Measurements from ENCODE around the gene CMTR1. TPM values are rescaled to one million over a fixed set of nuclear protein-coding genes. Genes with fewer than 3 reads are reported as not detected.

The CMTR1 gene
- total RNA-seq, 1 experiment from 2014 or later, result 32.3 TPM

GRCh38 chr6:37406726-37407341 lies 26.2 kb upstream of the CMTR1 start:
- intact Hi-C loops (cut with micrococcal nuclease; ENCODE audit: unreplicated experiment), result no loop called here

DNA sequence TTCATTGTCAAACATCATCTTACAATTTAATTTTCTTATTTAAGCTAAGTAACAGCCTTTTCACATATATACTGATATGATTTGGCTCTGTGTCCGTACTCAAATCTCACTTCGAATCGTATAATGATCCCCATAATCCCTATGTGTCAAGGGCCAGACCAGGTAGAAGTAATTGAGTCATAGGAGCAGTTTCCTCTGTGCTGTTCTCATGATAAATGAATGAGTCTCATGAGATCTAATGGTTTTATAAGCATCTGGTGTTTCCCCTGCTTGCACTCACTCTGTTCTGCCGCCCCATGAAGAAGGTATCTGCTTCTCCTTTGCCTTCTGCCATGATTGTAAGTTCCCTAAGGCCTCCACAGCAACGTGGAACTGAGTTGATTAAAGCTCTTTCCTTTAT lies 25.1 kb upstream of the CMTR1 start:
- no peak for TF ChIP-seq EZH2 (IDR thresholded peaks at IDR 0.05; ENCODE audit: borderline replicate concordance, low read depth, low read length, poor library complexity, severe bottlenecking)
- TF ChIP-seq, protein P1, sequence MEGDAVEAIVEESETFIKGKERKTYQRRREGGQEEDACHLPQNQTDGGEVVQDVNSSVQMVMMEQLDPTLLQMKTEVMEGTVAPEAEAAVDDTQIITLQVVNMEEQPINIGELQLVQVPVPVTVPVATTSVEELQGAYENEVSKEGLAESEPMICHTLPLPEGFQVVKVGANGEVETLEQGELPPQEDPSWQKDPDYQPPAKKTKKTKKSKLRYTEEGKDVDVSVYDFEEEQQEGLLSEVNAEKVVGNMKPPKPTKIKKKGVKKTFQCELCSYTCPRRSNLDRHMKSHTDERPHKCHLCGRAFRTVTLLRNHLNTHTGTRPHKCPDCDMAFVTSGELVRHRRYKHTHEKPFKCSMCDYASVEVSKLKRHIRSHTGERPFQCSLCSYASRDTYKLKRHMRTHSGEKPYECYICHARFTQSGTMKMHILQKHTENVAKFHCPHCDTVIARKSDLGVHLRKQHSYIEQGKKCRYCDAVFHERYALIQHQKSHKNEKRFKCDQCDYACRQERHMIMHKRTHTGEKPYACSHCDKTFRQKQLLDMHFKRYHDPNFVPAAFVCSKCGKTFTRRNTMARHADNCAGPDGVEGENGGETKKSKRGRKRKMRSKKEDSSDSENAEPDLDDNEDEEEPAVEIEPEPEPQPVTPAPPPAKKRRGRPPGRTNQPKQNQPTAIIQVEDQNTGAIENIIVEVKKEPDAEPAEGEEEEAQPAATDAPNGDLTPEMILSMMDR (conservative IDR thresholded peaks at IDR 0.05; ENCODE audit: low read depth, low read length), result no peak
- CTCF ChIA-PET, result no interaction called here
- no peak for DNase-seq (ENCODE audit: low spot score)
- H3K36me3 ChIP-seq (ENCODE audit: insufficient read depth, low read length, poor library complexity, severe bottlenecking), result no peaks in the 10 kb centered on the region
- intact Hi-C loops (cut with micrococcal nuclease; ENCODE audit: unreplicated experiment), result no loop called here
- no peak overlapping the region for H3K27ac ChIP-seq (ENCODE audit: low read depth, low read length, poor library complexity, severe bottlenecking)
- H3K27me3 ChIP-seq (replicated peaks; ENCODE audit: insufficient read depth, low read depth, low read length, poor library complexity), result no peaks in the 10 kb centered on the region
- POLR2A ChIA-PET (ENCODE audit: low non-redundant PET), result no interaction called here
- no peak overlapping the region for H3K4me3 ChIP-seq (ENCODE audit: low read depth, low read length, poor library complexity, severe bottlenecking)
- no peaks in the 10 kb centered on the region for H3K4me1 ChIP-seq (ENCODE audit: insufficient read depth, low read length, poor library complexity, severe bottlenecking)
- no TSS peak for BruUV-seq (replicated peaks)
- H3K9me3 ChIP-seq (ENCODE audit: low read depth, low read length, poor library complexity, severe bottlenecking), result no peaks in the 10 kb centered on the region

More at GRCh38 chr6:37406726-37407341, 26.2 kb upstream of the CMTR1 start:
- H3K36me3 ChIP-seq (ENCODE audit: insufficient read depth, low read length, poor library complexity, severe bottlenecking), result no peaks in the 10 kb centered on the region
- no peak overlapping the region for H3K27ac ChIP-seq (ENCODE audit: low read depth, low read length, poor library complexity, severe bottlenecking)
- H3K27me3 ChIP-seq (replicated peaks; ENCODE audit: insufficient read depth, low read depth, low read length, poor library complexity), result no peaks in the 10 kb centered on the region
- no TSS peak for BruUV-seq (replicated peaks)
- H3K4me1 ChIP-seq (ENCODE audit: insufficient read depth, low read length, poor library complexity, severe bottlenecking), result no peaks in the 10 kb centered on the region
- POLR2A ChIA-PET (ENCODE audit: low non-redundant PET), result no interaction called here
- TF ChIP-seq EZH2 (IDR thresholded peaks at IDR 0.05; ENCODE audit: borderline replicate concordance, low read depth, low read length, poor library complexity, severe bottlenecking), result no peak
- TF ChIP-seq, protein P1 (conservative IDR thresholded peaks at IDR 0.05; ENCODE audit: low read depth, low read length), result no peak
- no peak for DNase-seq (ENCODE audit: low spot score)
- H3K4me3 ChIP-seq (ENCODE audit: low read depth, low read length, poor library complexity, severe bottlenecking), result no peak overlapping the region
- CTCF ChIA-PET, result no interaction called here
- no peaks in the 10 kb centered on the region for H3K9me3 ChIP-seq (ENCODE audit: low read depth, low read length, poor library complexity, severe bottlenecking)

- Histone ChIP-seq H3K27me3 (replicated peaks; ENCODE audit: insufficient read depth, low read depth, low read length, poor library complexity) (no peaks in the 10 kb centered on the region), H3K36me3 (ENCODE audit: insufficient read depth, low read length, poor library complexity, severe bottlenecking) (no peaks in the 10 kb centered on the region), H3K9me3 (ENCODE audit: low read depth, low read length, poor library complexity, severe bottlenecking) (no peaks in the 10 kb centered on the region), H3K4me1 (ENCODE audit: insufficient read depth, low read length, poor library complexity, severe bottlenecking) (no peaks in the 10 kb centered on the region), H3K27ac (ENCODE audit: low read depth, low read length, poor library complexity, severe bottlenecking) (no peak overlapping the region), H3K4me3 (ENCODE audit: low read depth, low read length, poor library complexity, severe bottlenecking) (no peak overlapping the region)
- BruUV-seq (replicated peaks), result no TSS peak
- TF ChIP-seq EZH2 (IDR thresholded peaks at IDR 0.05; ENCODE audit: borderline replicate concordance, low read depth, low read length, poor library complexity, severe bottlenecking), result no peak
- ChIA-PET POLR2A (ENCODE audit: low non-redundant PET) (no interaction called here), CTCF (no interaction called here)
- DNase-seq (ENCODE audit: low spot score), result no peak
- intact Hi-C loops (cut with micrococcal nuclease; ENCODE audit: unreplicated experiment), result no loop called here
Observed at GRCh38 chr6:37409501-37409900, 23.5 kb upstream of the CMTR1 start.

GRCh38 chr6:37417393-37417792 lies 15.6 kb upstream of the CMTR1 start:
- Histone ChIP-seq H3K9me3 (ENCODE audit: low read depth, low read length, poor library complexity, severe bottlenecking) (no peaks in the 10 kb centered on the region), H3K27ac (ENCODE audit: low read depth, low read length, poor library complexity, severe bottlenecking) (no peak overlapping the region), H3K4me3 (ENCODE audit: low read depth, low read length, poor library complexity, severe bottlenecking) (no peak overlapping the region), H3K4me1 (ENCODE audit: insufficient read depth, low read length, poor library complexity, severe bottlenecking) (no peaks in the 10 kb centered on the region), H3K36me3 (ENCODE audit: insufficient read depth, low read length, poor library complexity, severe bottlenecking) (no peaks in the 10 kb centered on the region), H3K27me3 (replicated peaks; ENCODE audit: insufficient read depth, low read depth, low read length, poor library complexity) (no peaks in the 10 kb centered on the region)
- no TSS peak for BruUV-seq (replicated peaks)
- no peak for TF ChIP-seq EZH2 (IDR thresholded peaks at IDR 0.05; ENCODE audit: borderline replicate concordance, low read depth, low read length, poor library complexity, severe bottlenecking)
- TF ChIP-seq, protein P1 (conservative IDR thresholded peaks at IDR 0.05; ENCODE audit: low read depth, low read length), result no peak
- CTCF ChIA-PET, result interaction anchor here (0.7 kb wide), 1 partner anchor 56 kb away, joined by 3 read pairs; no protein-coding TSS in a partner anchor
- DNase-seq (ENCODE audit: low spot score), result no peak
- POLR2A ChIA-PET (ENCODE audit: low non-redundant PET), result no interaction called here
- intact Hi-C loops (cut with micrococcal nuclease; ENCODE audit: unreplicated experiment), result no loop called here

All from A673 (cell line).